ENCODE measurements around the gene NFAT5. TPM values are rescaled to one million over a fixed set of nuclear protein-coding genes. Genes with fewer than 3 reads are reported as not detected.
A peak's percentile ranks its signal among the peaks of the same experiment; 100 is the strongest.
"Not testable (repeated sequence)": the region's sequence is repeated elsewhere in the genome, so short reads cannot be mapped to it uniquely, and the experiment has no call there.

NFAT5 gene
- total RNA-seq, 2 experiments from 2014 or later: 19.5 to 21.2 TPM

- Histone ChIP-seq H3K4me3 (ENCODE audit: low read length) (peak overlapping the region; percentile 84), H3K4me1 (ENCODE audit: insufficient read depth, low read length) (peaks cover 33% of the 10 kb centered on the region), H3K27me3 (ENCODE audit: control insufficient read depth in 1 of 2, insufficient read depth in 2 of 2, low read length in 2 of 2) (no peaks in the 10 kb centered on the region), H3K9me3 (ENCODE audit: control insufficient read depth in 1 of 2, insufficient read depth in 1 of 2, low read length in 2 of 2) (no peaks in the 10 kb centered on the region), H3K27ac (ENCODE audit: low read depth in 1 of 2, low read length in 2 of 2) (peak overlapping the region in 1 of 2 donors; percentile 55), H3K36me3 (ENCODE audit: insufficient read depth, low read length) (no peaks in the 10 kb centered on the region)
- ChIA-PET POLR2A (interaction anchor here (0.7 to 1.4 kb wide), 4 partner anchors 11 to 622 kb away, joined by 3 to 4 read pairs (median 3); no protein-coding TSS in a partner anchor), CTCF (no interaction called here)
- peaks cover 19% of the 10 kb centered on the region for H3K36me3 Mint-ChIP-seq (ENCODE audit: low read depth)
- H3K4me1 Mint-ChIP-seq (ENCODE audit: low read depth): peaks cover 47% of the 10 kb centered on the region
- H3K27me3 Mint-ChIP-seq: no peaks in the 10 kb centered on the region
- ATAC-seq (ENCODE audit: poor library complexity) (no peak), DNase-seq (peak in 5 of 14 experiments; percentile 2 to 49 (median 27))
- no peaks in the 10 kb centered on the region for H3K9me3 Mint-ChIP-seq
- intact Hi-C loops (cut with DNase I, micrococcal nuclease): loop anchor here (2.0 to 10.0 kb wide), 4 partner anchors 142 to 380 kb away; partner anchors contain the start of genes CYB5B (in 1 of the 2), SNTB2 (in 1 of the 2), VPS4A (in 1 of the 2) and WWP2 (in 1 of the 2)
- peak overlapping the region; percentile 95 for H3K27ac Mint-ChIP-seq
- no peak for TF ChIP-seq CTCF (IDR thresholded peaks at IDR 0.05)
- H3K4me3 Mint-ChIP-seq: peak overlapping the region; percentile 100
These were observed 1.4 kb downstream of the NFAT5 start for GRCh38 chr16:69566981-69567680.

- no peaks in the 10 kb centered on the region for H3K27me3 Mint-ChIP-seq
- ChIA-PET CTCF (interaction anchor here (0.7 to 1.1 kb wide), 2 partner anchors 50 to 173 kb away, joined by 3 read pairs; no protein-coding TSS in a partner anchor), POLR2A (interaction anchor here (1.1 kb wide), 1 partner anchor 10 kb away, joined by 3 read pairs; no protein-coding TSS in a partner anchor)
- Histone ChIP-seq H3K36me3 (ENCODE audit: insufficient read depth, low read length) (peaks cover 2% of the 10 kb centered on the region), H3K4me3 (ENCODE audit: low read length) (no peak overlapping the region), H3K4me1 (ENCODE audit: insufficient read depth, low read length) (peaks cover 28% of the 10 kb centered on the region), H3K27ac (ENCODE audit: low read depth in 1 of 2, low read length in 2 of 2) (no peak overlapping the region), H3K9me3 (ENCODE audit: control insufficient read depth in 1 of 2, insufficient read depth in 1 of 2, low read length in 2 of 2) (no peaks in the 10 kb centered on the region), H3K27me3 (ENCODE audit: control insufficient read depth in 1 of 2, insufficient read depth in 2 of 2, low read length in 2 of 2) (no peaks in the 10 kb centered on the region)
- H3K4me1 Mint-ChIP-seq (ENCODE audit: low read depth): peaks cover 48% of the 10 kb centered on the region
- H3K4me3 Mint-ChIP-seq: peak overlapping the region; percentile 100
- intact Hi-C loops (cut with DNase I, micrococcal nuclease): loop anchor here (5.0 to 10.0 kb wide), 3 partner anchors 144 to 381 kb away; partner anchors contain the start of genes CYB5B (in 1 of the 2), SNTB2 (in 1 of the 2) and WWP2 (in 1 of the 2)
- ATAC-seq (ENCODE audit: poor library complexity) (no peak), DNase-seq (no peak)
- peaks cover 19% of the 10 kb centered on the region for H3K36me3 Mint-ChIP-seq (ENCODE audit: low read depth)
- no peaks in the 10 kb centered on the region for H3K9me3 Mint-ChIP-seq
- TF ChIP-seq CTCF (IDR thresholded peaks at IDR 0.05): no peak
- no peak overlapping the region for H3K27ac Mint-ChIP-seq
These were observed 2.9 kb downstream of the NFAT5 start for GRCh38 chr16:69568676-69569075.

- H3K4me1 ChIP-seq (ENCODE audit: insufficient read depth, low read length); H3K36me3 ChIP-seq (ENCODE audit: insufficient read depth, low read length); H3K27me3 Mint-ChIP-seq; intact Hi-C loops (cut with DNase I, micrococcal nuclease); H3K4me3 ChIP-seq (ENCODE audit: low read length); ATAC-seq (ENCODE audit: poor library complexity); H3K27ac Mint-ChIP-seq; H3K27ac ChIP-seq (ENCODE audit: low read depth in 1 of 2, low read length in 2 of 2); H3K27me3 ChIP-seq (ENCODE audit: control insufficient read depth in 1 of 2, insufficient read depth in 2 of 2, low read length in 2 of 2); H3K9me3 Mint-ChIP-seq; H3K4me3 Mint-ChIP-seq; H3K9me3 ChIP-seq (ENCODE audit: control insufficient read depth in 1 of 2, insufficient read depth in 1 of 2, low read length in 2 of 2); DNase-seq: not testable (repeated sequence)
- Mint-ChIP-seq H3K4me1 (ENCODE audit: low read depth) (peaks cover 24% of the 10 kb centered on the region), H3K36me3 (ENCODE audit: low read depth) (peaks cover 18% of the 10 kb centered on the region)
- POLR2A ChIA-PET: interaction anchor here (1.0 kb wide), 1 partner anchor 9 kb away, joined by 3 read pairs; no protein-coding TSS in a partner anchor
- CTCF ChIA-PET: interaction anchor here (1.3 kb wide), 1 partner anchor 38 kb away, joined by 3 read pairs; no protein-coding TSS in a partner anchor
These were observed 13.0 kb downstream of the NFAT5 start for GRCh38 chr16:69578771-69579170.
